Body of pancreas (tissue), 4 donors: ENCODE data around the gene NOA1. TPM values are rescaled to one million over a fixed set of nuclear protein-coding genes. Genes with fewer than 3 reads are reported as not detected.
"Not testable (repeated sequence)": the region's sequence is repeated elsewhere in the genome, so short reads cannot be mapped to it uniquely, and the experiment has no call there.

Experiments used
- ATAC-seq: fragments of 150-250 bp; one replicate; pipeline ENCODE4 v1.9.1; 2016
- DNase-seq, 4 donors: peaks; one replicate each; pipeline ENCODE4 v3.0.0-alpha.2; 2019
- H3K27ac ChIP-seq, 4 donors: fragments of 200-600 bp; sonication (generic); 1 replicate in 3 of 4; 2 replicates in 1 of 4; pipeline versions ENCODE4 v1.5.1 to v1.6.1; 2016 to 2019; ENCODE audit warnings: mild to moderate bottlenecking in 1 of 4, mixed read lengths in 1 of 4, moderate library complexity in 1 of 4
- H3K27me3 ChIP-seq, 2 donors: fragments of 200-600 bp; sonication (generic); one replicate each; pipeline ENCODE4 v1.6.0; 2016; ENCODE audit warnings: mild to moderate bottlenecking in 1 of 2
- H3K36me3 ChIP-seq, 2 donors: fragments of 200-600 bp; sonication (generic); replicated peaks in 1 of 2; 2 replicates each; pipeline ENCODE4 v1.5.1; 2016; ENCODE audit warnings: low read depth in 2 of 2; ENCODE audit not compliant: insufficient read depth in 1 of 2
- H3K4me1 ChIP-seq: fragments of 200-600 bp; sonication (generic); one replicate; pipeline ENCODE4 v1.6.0; 2016
- H3K4me3 ChIP-seq, 2 donors: fragments of 200-600 bp; sonication (generic); 1 replicate in 1 of 2; 2 replicates in 1 of 2; pipeline ENCODE4 v1.5.1; 2016 to 2019
- H3K9me3 ChIP-seq, 3 donors: fragments of 200-600 bp; sonication (generic); 1 replicate in 2 of 3; 2 replicates in 1 of 3; pipeline ENCODE4 v1.5.1; 2016
- POLR2A ChIP-seq, 3 donors: fragments of 450-650 bp; IDR thresholded peaks; one replicate each; pipeline ENCODE4 v1.6.1; 2016; ENCODE audit warnings: antibody characterized with exemption in 3 of 3, mild to moderate bottlenecking in 2 of 3
- WGBS, 2 donors: methylation state at CpG; one replicate each; pipeline ENCODE4 v1.1.5; 2017; 5-methylcytosine and 5-hydroxymethylcytosine counted together
- intact Hi-C: fragments of 100-400 bp; cut with DNase I; formaldehyde crosslinking; loops from one replicate; pipeline ENCODE4 v1.15.1; 2023
- total RNA-seq, 2 donors: library from RNA; depleted of rRNA; stranded (reverse); fragments of >200 nt; gene quantifications; one replicate each; pipeline ENCODE4 v1.1.0, GENCODE V29; 2016
- TF ChIP-seq, protein P1 (sequence below), 7 experiments: fragments of 450-650 bp in 4 of 7; fragments of 200-600 bp in 3 of 7; sonication (generic) in 3 of 7; IDR thresholded peaks; one replicate each; pipeline ENCODE4 v1.5.1; 2016 to 2019; ENCODE audit warnings: antibody characterized with exemption in 7 of 7

Gene NOA1
- total RNA-seq, 2 donors from 2014 or later: 27.7 to 30.6 TPM

DNA sequence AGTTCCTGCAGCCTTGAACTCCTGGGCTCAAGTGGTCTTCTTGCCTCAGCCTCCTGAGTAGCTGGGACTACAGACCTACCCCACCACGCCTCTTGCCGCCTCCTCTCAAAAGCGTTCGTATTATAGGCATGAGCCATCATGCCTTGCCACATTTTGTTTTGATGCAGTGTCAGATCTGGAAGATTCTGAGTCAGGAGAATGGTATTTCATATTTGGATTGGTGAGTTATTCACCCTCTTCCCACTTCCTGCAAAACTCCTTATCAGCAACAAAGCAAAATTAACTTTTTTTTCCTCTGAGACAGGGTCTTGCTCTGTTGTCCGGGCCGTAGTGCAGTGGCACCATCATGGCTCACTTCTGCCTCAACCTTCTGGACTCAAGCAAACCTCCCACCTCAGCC is 40.1 kb downstream of the NOA1 start:
- H3K36me3 ChIP-seq: no peaks in the 10 kb centered on the region
- no peaks in the 10 kb centered on the region for H3K9me3 ChIP-seq
- WGBS, 2 donors: 91% methylated on average over 6 of the region's 6 CpGs
- H3K4me3 ChIP-seq: no peak overlapping the region
- H3K4me1 ChIP-seq: no peaks in the 10 kb centered on the region
- intact Hi-C loops: no loop called here
- no peak overlapping the region for H3K27ac ChIP-seq
- ATAC-seq (no peak), DNase-seq (no peak)
- no peaks in the 10 kb centered on the region for H3K27me3 ChIP-seq
- TF ChIP-seq, protein P1, sequence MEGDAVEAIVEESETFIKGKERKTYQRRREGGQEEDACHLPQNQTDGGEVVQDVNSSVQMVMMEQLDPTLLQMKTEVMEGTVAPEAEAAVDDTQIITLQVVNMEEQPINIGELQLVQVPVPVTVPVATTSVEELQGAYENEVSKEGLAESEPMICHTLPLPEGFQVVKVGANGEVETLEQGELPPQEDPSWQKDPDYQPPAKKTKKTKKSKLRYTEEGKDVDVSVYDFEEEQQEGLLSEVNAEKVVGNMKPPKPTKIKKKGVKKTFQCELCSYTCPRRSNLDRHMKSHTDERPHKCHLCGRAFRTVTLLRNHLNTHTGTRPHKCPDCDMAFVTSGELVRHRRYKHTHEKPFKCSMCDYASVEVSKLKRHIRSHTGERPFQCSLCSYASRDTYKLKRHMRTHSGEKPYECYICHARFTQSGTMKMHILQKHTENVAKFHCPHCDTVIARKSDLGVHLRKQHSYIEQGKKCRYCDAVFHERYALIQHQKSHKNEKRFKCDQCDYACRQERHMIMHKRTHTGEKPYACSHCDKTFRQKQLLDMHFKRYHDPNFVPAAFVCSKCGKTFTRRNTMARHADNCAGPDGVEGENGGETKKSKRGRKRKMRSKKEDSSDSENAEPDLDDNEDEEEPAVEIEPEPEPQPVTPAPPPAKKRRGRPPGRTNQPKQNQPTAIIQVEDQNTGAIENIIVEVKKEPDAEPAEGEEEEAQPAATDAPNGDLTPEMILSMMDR (IDR thresholded peaks at IDR 0.05): no peak
- no peak for TF ChIP-seq POLR2A (IDR thresholded peaks at IDR 0.05)

DNA sequence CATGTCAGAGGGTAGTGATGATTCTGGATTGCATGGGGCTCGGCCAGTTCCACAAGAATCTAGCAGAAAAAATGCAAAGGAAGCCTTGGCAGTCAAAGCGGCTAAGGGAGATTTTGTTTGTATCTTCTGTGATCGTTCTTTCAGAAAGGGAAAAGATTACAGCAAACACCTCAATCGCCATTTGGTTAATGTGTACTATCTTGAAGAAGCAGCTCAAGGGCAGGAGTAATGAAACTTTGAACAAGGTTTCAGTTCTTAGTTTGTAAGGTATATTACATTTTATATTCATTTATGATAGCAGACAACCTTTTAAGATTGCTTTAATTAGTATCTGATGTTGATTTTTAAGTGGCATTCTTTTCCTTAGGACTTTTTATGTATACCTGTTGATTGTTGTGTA is 45.5 kb downstream of the NOA1 start:
- intact Hi-C loops: no loop called here
- DNase-seq: no peak
- H3K36me3 ChIP-seq: peaks cover 5 to 9% of the 10 kb centered on the region in 2 donors
- no peaks in the 10 kb centered on the region for H3K27me3 ChIP-seq
- no peak overlapping the region for H3K4me3 ChIP-seq
- TF ChIP-seq, protein P1 (IDR thresholded peaks at IDR 0.05): no peak
- TF ChIP-seq POLR2A (IDR thresholded peaks at IDR 0.05): no peak
- 43 to 60% methylated on average over 4 of the region's 4 CpGs for WGBS, 2 donors
- no peak overlapping the region for H3K27ac ChIP-seq
- no peaks in the 10 kb centered on the region for H3K9me3 ChIP-seq
- ATAC-seq: no peak
- H3K4me1 ChIP-seq: no peaks in the 10 kb centered on the region

DNA sequence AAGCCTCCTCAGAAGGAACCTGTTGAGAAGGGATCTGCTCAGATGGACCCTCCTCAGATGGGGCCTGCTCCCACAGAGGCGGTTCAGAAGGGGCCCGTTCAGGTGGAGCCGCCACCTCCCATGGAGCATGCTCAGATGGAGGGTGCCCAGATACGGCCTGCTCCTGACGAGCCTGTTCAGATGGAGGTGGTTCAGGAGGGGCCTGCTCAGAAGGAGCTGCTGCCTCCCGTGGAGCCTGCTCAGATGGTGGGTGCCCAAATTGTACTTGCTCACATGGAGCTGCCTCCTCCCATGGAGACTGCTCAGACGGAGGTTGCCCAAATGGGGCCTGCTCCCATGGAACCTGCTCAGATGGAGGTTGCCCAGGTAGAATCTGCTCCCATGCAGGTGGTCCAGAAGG is 46.8 kb downstream of the NOA1 start:
- 94 to 97% methylated on average over 6 of the region's 7 CpGs for WGBS, 2 donors
- H3K27ac ChIP-seq: no peak overlapping the region
- DNase-seq: no peak
- ATAC-seq: no peak
- intact Hi-C loops: no loop called here
- H3K4me1 ChIP-seq: no peaks in the 10 kb centered on the region
- no peaks in the 10 kb centered on the region for H3K9me3 ChIP-seq
- no peak overlapping the region for H3K4me3 ChIP-seq
- no peaks in the 10 kb centered on the region for H3K27me3 ChIP-seq
- peaks cover 5 to 11% of the 10 kb centered on the region in 2 donors for H3K36me3 ChIP-seq
- TF ChIP-seq, protein P1 (IDR thresholded peaks at IDR 0.05): no peak
- TF ChIP-seq POLR2A (IDR thresholded peaks at IDR 0.05): no peak

DNA sequence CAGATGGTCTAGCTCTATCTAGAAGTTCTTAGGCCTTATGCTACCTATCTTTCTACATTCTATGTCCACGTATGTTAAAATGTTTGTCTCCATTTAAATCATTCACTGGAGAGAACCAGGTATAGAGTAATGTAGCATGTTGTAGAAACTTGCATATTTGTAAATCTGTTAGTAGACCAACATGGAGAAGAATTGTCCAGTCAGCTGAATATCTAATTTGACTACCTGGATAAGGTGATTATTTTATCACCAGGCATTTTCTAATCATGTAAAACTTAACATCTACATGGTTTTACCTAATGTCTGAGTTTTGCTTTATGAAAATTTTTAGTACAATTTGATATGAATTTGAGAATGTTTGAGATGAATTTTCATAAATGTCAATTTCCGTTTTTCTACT is 50.2 kb downstream of the NOA1 start:
- WGBS, 2 donors: 91 to 94% methylated on average over 2 of the region's 2 CpGs
- Histone ChIP-seq H3K9me3 (no peaks in the 10 kb centered on the region), H3K4me3 (no peak overlapping the region), H3K27ac (no peak overlapping the region), H3K36me3 (peaks cover 5 to 21% of the 10 kb centered on the region in 2 donors), H3K4me1 (no peaks in the 10 kb centered on the region), H3K27me3 (no peaks in the 10 kb centered on the region)
- DNase-seq (no peak), ATAC-seq (no peak)
- no peak for TF ChIP-seq POLR2A (IDR thresholded peaks at IDR 0.05)
- TF ChIP-seq, protein P1 (IDR thresholded peaks at IDR 0.05): no peak
- intact Hi-C loops: no loop called here

DNA sequence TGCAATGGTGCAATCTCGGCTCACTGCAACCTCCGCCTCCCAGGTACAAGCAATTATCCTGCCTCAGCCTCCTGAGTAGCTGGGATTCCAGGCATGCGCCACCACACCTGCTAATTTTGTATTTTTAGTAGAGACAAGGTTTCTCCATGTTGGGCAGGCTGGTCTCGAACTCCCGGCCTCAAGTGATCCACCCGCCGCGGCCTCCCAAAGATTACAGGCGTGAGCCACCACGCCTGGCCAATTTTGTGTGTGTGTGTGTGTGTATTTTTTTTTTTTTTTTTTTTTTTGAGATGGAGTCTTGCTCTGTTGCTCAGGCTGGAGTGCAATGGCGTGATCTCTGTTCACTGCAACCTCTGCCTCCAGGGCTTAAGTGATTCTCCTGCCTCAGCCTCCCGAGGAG is 62.4 kb downstream of the NOA1 start:
- DNase-seq, H3K9me3 ChIP-seq, H3K27ac ChIP-seq, H3K27me3 ChIP-seq, H3K4me3 ChIP-seq, intact Hi-C loops, ATAC-seq, H3K36me3 ChIP-seq: not testable (repeated sequence)
- 97 to 98% methylated on average over 12 of the region's 12 CpGs for WGBS, 2 donors
- H3K4me1 ChIP-seq: peaks cover 50% of the 10 kb centered on the region
